Activated CD4-positive, alpha-beta T cell treated with anti-CD3 and anti-CD28 coated beads, Interleukin-2, amount 50 U/mL, for 16 hours (primary cell): Measurements from ENCODE around the gene DARS1.
A peak's percentile ranks its signal among the peaks of the same experiment; 100 is the strongest.

Experiments used
- DNase-seq: peaks from one replicate; pipeline ENCODE4 v3.0.0-alpha.2; 2020

The DARS1 gene

DNA sequence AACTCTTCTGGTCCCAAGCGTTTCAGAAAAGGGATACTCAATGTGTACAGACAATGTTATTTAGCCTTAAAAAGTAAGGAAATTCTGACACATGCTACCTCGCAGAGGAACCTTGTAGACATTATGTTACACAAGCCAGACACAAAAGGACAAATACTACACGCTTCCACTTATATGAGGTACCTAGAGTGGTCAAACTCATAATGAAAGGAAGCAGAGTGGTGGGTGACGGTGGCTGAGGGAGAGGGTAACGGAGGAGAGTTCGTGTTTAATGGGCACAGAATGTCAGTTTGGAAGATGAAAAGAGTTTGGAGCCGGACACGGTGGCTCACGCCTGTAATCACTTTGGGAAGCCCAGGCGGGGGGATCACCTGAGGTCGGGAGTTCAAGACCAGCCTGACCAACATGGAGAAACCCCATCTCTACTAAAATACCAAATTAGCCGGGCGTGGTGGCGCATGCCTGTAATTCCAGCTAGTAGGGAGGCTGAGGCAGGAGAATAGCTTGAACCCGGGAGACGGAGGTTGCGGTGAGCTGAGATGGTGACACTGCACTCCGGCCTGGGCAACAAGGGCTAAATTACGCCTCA, 110.6 kb downstream of the DARS1 start:
- DNase-seq: peak; percentile 47

DNA sequence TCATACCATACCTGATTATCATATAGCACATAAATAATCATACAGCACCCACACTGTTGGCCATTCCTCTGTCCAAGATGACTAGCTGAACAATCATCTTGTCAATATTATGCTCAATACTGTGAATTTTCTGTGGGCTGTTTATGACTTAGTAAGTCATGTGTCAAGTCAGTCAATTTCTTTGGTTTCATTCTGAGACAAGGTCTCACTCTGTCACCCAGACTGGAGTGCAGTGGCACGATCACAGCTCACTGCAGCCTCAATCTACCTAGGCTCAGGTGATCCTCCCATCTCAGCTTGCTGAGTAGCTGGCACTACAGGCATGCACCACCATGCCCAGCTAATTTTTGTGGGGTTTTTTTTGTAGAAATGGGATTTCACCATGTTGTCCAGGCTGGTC, 114.9 kb downstream of the DARS1 start:
- peak; percentile 80 for DNase-seq

DNA sequence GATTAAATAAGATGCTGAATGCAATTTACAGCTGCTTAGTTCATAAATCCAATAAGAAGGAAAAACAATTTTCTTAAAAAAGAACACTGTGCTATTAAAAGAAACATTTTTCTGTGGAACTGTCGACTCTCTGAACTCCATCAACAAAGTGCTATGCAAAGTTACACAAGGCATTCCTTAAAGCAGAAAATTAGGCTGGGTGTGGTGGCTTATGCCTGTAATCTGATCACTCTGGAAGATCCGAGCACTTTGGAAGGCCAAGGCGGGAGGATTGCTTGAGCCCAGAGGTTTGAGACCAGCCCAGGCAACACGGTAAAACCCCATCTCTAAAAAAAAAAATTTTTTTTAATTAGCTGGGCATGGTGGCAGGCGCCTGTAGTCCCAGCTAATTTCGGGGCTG, 122.2 kb downstream of the DARS1 start:
- no peak for DNase-seq

DNA sequence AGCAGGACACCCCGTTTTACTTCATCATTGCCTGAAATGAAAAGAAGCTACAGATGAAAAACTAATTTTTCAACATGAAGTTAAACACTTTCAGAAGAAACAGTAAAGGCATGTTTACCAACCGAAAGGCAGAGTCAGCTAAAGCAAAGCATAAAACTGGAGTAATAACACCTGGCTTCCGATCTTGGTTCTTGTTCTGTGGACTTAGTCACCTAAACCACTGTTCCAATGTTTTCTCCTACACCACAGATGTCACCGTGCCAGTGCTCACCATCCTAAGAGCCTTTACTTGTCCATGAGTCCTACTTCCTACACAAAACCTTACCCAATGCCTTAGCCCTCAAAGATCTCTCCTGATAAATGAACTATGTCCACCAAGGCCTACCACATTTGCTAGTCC, 122.7 kb downstream of the DARS1 start:
- no peak for DNase-seq
